Thyroid gland (tissue), 4 donors: ENCODE data around the gene CROCC2. TPM values are rescaled to one million over a fixed set of nuclear protein-coding genes. Genes with fewer than 3 reads are reported as not detected.

Source experiments
- DNase-seq, 2 donors: peaks; one replicate each; pipeline ENCODE4 v3.0.0-alpha.2; 2019
- H3K27ac ChIP-seq, 3 donors: fragments of 200-600 bp; sonication (generic); 1 replicate in 2 of 3; 2 replicates in 1 of 3; pipeline ENCODE4 v1.5.1; 2016 to 2019; ENCODE audit warnings: mild to moderate bottlenecking in 1 of 3, moderate library complexity in 1 of 3
- H3K27me3 ChIP-seq: fragments of 200-600 bp; sonication (generic); one replicate; pipeline ENCODE4 v1.5.1; 2019
- H3K36me3 ChIP-seq, 2 donors: fragments of 200-600 bp; sonication (generic); one replicate each; pipeline ENCODE4 v1.5.1; 2016 to 2019
- H3K4me1 ChIP-seq, 2 donors: fragments of 200-600 bp; sonication (generic); one replicate each; pipeline ENCODE4 v1.5.1; 2017 to 2019
- H3K4me3 ChIP-seq, 3 donors: fragments of 200-600 bp; sonication (generic); replicated peaks in 1 of 3; 1 replicate in 2 of 3; 2 replicates in 1 of 3; pipeline ENCODE4 v1.5.1; 2016; ENCODE audit warnings: mild to moderate bottlenecking in 1 of 3
- H3K9me3 ChIP-seq: fragments of 200-600 bp; sonication (generic); one replicate; pipeline ENCODE4 v1.5.1; 2017
- POLR2A ChIP-seq, 2 donors: fragments of 450-650 bp; IDR thresholded peaks; one replicate each; pipeline ENCODE4 v1.6.1; 2017; ENCODE audit warnings: antibody characterized with exemption in 2 of 2, mild to moderate bottlenecking in 2 of 2, moderate library complexity in 1 of 2
- WGBS, 2 donors: methylation state at CpG; one replicate each; pipeline ENCODE4 v1.1.5; 2017; 5-methylcytosine and 5-hydroxymethylcytosine counted together
- intact Hi-C: fragments of 100-400 bp; cut with DNase I; formaldehyde crosslinking; loops from one replicate; pipeline ENCODE4 v1.15.1; 2023
- total RNA-seq, 4 donors: library from RNA; depleted of rRNA; stranded (reverse); fragments of >200 nt; gene quantifications; one replicate each; pipeline ENCODE4 v1.2.3, GENCODE V29; 2016
- TF ChIP-seq, protein P1 (sequence below), 6 experiments: fragments of 200-600 bp in 3 of 6; fragments of 450-650 bp in 3 of 6; sonication (generic) in 3 of 6; IDR thresholded peaks; one replicate each; pipeline ENCODE4 v1.5.1; 2016 to 2019; ENCODE audit warnings: antibody characterized with exemption in 6 of 6, mild to moderate bottlenecking in 2 of 6, inconsistent platforms in 1 of 6, moderate library complexity in 1 of 6

CROCC2 gene
- total RNA-seq, 4 donors from 2014 or later = not detected

GRCh38 chr2:240963065-240963867 lies 57.1 kb downstream of the CROCC2 start:
- intact Hi-C loops = no loop called here
- Histone ChIP-seq H3K4me1 (peaks cover 25 to 38% of the 10 kb centered on the region in 2 donors), H3K36me3 (no peaks in the 10 kb centered on the region), H3K27me3 (no peaks in the 10 kb centered on the region), H3K27ac (peak overlapping the region; percentile 66 to 88 (median 73)), H3K4me3 (no peak overlapping the region), H3K9me3 (no peaks in the 10 kb centered on the region)
- 97 to 98% methylated on average over 7 to 9 of the region's 33 CpGs for WGBS, 2 donors
- TF ChIP-seq POLR2A (IDR thresholded peaks at IDR 0.05) = no peak
- TF ChIP-seq, protein P1, sequence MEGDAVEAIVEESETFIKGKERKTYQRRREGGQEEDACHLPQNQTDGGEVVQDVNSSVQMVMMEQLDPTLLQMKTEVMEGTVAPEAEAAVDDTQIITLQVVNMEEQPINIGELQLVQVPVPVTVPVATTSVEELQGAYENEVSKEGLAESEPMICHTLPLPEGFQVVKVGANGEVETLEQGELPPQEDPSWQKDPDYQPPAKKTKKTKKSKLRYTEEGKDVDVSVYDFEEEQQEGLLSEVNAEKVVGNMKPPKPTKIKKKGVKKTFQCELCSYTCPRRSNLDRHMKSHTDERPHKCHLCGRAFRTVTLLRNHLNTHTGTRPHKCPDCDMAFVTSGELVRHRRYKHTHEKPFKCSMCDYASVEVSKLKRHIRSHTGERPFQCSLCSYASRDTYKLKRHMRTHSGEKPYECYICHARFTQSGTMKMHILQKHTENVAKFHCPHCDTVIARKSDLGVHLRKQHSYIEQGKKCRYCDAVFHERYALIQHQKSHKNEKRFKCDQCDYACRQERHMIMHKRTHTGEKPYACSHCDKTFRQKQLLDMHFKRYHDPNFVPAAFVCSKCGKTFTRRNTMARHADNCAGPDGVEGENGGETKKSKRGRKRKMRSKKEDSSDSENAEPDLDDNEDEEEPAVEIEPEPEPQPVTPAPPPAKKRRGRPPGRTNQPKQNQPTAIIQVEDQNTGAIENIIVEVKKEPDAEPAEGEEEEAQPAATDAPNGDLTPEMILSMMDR (IDR thresholded peaks at IDR 0.05) = no peak
- no peak for DNase-seq

DNA sequence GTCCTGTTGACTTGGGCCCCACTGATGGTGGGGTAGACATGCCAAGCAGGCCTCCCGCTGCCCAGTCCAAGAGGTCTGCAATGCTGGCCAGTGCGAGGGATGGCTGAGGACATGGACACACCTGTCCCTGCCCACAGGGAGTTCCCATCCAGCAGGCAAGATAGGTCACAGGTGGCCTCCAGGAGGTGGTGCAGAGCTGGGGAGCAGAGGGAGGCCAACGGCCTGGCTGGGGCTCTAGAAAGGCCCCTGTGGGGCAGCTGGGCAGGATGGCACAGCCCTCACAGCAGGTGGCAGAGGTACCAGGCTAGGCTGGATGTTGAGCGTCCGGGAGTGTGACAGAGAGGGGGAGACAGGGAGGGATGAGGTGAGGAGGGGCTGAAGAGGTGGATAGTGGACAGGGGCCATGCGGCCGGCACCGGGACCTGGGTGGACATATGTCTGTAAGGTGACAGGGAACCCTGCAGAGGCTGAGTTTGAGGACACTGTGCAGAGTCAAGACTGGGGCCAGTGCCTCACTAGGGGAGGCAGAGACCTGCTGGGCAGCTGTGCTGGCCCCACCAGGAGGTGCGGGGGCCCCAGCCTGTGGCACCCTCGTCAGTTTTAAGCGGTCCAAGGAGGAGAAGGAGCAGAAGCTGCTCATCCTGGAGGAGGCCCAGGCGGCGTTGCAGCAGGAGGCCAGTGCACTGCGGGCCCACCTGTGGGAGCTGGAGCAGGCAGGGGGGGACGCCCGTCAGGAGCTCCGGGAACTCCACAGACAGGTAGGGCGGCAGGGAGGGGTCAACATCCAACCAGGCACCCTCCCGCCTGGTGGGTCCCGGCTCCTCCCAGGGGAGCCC lies 58.0 kb downstream of the CROCC2 start:
- H3K27me3 ChIP-seq = no peaks in the 10 kb centered on the region
- intact Hi-C loops = no loop called here
- WGBS, 2 donors = 87 to 91% methylated on average over 9 to 17 of the region's 20 CpGs
- no peak for TF ChIP-seq POLR2A (IDR thresholded peaks at IDR 0.05)
- TF ChIP-seq, protein P1 (IDR thresholded peaks at IDR 0.05) = no peak
- H3K27ac ChIP-seq = no peak overlapping the region
- no peaks in the 10 kb centered on the region for H3K36me3 ChIP-seq
- H3K9me3 ChIP-seq = no peaks in the 10 kb centered on the region
- DNase-seq = no peak
- H3K4me1 ChIP-seq = peaks cover 25 to 40% of the 10 kb centered on the region in 2 donors
- no peak overlapping the region for H3K4me3 ChIP-seq

DNA sequence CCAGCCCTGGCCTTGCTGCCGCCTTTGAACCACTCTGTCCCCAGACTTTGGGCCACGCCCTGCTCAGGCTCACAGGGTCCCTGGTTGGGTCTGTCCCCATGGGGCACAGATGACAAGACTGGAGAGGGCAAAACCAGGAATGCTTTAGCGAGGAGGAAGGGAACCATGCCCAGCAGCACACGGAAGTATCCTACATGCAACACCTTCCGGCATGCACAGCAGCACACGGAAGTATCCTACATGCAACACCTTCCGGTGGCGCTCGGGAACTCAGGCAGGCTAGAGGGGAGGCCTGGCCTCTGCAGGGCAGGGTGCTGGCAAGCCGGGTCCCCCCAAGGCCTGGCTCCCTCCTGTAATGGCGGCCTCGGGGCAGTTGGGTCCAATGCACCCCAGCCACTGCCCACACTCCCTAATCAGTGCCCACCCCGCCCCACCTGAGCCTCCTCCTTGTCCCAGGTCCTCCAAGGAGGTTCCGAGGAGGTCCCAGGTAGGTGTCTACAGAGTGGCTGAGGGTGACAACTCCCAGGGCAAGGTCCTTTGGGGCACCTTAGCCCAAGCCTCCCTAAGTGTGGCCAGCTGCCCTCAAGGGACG lies 58.7 kb downstream of the CROCC2 start:
- intact Hi-C loops = no loop called here
- H3K36me3 ChIP-seq = no peaks in the 10 kb centered on the region
- no peak for TF ChIP-seq POLR2A (IDR thresholded peaks at IDR 0.05)
- TF ChIP-seq, protein P1 (IDR thresholded peaks at IDR 0.05) = no peak
- no peaks in the 10 kb centered on the region for H3K27me3 ChIP-seq
- no peak for DNase-seq
- H3K9me3 ChIP-seq = no peaks in the 10 kb centered on the region
- peaks cover 25 to 40% of the 10 kb centered on the region in 2 donors for H3K4me1 ChIP-seq
- H3K27ac ChIP-seq = no peak overlapping the region
- WGBS, 2 donors = 90 to 98% methylated on average over 10 to 15 of the region's 15 CpGs
- no peak overlapping the region for H3K4me3 ChIP-seq

- intact Hi-C loops = no loop called here
- Histone ChIP-seq H3K36me3 (no peaks in the 10 kb centered on the region), H3K4me3 (no peak overlapping the region), H3K4me1 (peaks cover 21 to 34% of the 10 kb centered on the region in 2 donors), H3K27ac (no peak overlapping the region), H3K9me3 (no peaks in the 10 kb centered on the region), H3K27me3 (no peaks in the 10 kb centered on the region)
- TF ChIP-seq, protein P1 (IDR thresholded peaks at IDR 0.05) = no peak
- no peak for TF ChIP-seq POLR2A (IDR thresholded peaks at IDR 0.05)
- 81 to 90% methylated on average over 12 to 19 of the region's 22 CpGs for WGBS, 2 donors
- DNase-seq = no peak
These were observed 59.3 kb downstream of the CROCC2 start for GRCh38 chr2:240965296-240965904.
